Measurements from ENCODE around the gene MCCD1.
"Not testable (repeated sequence)": the region's sequence is repeated elsewhere in the genome, so short reads cannot be mapped to it uniquely, and the experiment has no call there.

MCCD1 gene

DNA sequence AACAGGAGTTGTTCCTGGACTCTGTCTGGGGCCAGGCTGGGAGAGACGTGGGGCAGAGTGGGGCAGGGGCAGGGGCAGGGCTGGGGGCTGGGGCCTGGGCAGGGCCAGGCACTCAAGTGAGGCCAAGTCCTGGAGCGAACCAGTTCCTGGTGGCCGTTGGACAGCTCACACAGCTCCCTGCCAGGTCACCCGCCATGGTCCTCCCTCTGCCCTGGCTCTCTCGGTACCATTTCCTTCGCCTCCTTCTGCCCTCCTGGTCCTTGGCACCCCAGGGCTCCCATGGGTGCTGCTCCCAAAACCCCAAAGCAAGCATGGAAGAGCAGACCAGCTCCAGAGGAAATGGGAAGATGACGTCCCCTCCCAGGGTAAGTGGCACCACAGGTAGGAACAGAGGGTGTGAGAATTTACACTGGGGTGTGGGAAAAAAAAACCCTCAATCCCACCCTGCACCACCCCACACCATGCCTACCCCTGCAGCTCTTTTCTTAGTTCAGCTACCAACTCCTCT is at the start of gene MCCD1:
Gene MCCD1, plus strand, starts transcription at position 142 of the 508 bp plus-strand sequence. Its CDS starts 53 bp downstream, at position 195.
- POLR2A ChIA-PET: interaction anchor here (1.1 to 2.2 kb wide), 4 partner anchors 11 to 33 kb away, joined by 3 to 13 read pairs (median 4); partner anchors contain the start of gene DDX39B
- CTCF ChIA-PET: interaction anchor here (0.6 to 3.1 kb wide), 3 partner anchors 10 to 70 kb away, joined by 3 to 13 read pairs (median 4); no protein-coding TSS in a partner anchor
- no peak for DNase-seq (ENCODE audit: low read depth, low spot score)
- no peak within 1 kb of the TSS for H3K4me3 ChIP-seq (ENCODE audit: low read depth, low read length)
- TF ChIP-seq CTCF (IDR thresholded peaks at IDR 0.05; ENCODE audit: insufficient read depth, low read length, missing control alignments): no peak

DNA sequence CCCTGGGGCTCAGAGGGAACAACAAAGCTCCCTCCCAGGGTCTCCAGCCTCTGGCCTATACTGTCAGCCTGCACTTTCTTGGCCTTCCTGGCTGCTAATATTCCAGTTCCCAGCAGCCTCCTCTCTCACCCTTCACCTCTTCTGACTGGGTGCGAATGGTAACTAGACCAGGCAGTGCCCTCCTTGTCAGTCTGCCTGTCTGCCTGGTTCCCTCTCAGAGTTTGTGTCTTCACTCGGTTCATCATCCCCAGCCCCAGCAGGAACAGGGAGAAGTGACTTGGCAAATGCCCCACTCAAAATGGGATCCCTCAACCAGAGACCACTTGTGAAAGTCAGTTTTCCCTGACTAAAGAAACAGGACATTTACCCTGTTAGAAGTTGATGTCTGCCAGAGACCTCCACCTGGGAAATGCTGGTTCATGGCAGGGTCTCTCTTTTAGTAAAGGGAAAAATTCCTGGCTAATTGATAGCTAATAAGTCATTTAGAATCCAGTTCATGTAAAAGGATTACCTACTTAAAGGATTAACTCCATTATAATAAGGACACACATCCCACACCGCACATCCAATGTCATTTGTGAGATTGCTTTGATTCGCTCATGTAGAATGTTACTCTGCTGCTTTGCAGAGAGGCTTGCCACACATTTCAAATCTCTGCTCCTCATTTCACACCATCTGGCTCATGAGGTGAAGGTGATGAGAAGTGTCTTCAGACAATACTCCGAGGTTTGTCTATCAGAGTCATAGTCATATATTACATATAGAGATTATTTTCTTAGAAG is 49.4 kb upstream of the MCCD1 start:
- DNase-seq (ENCODE audit: low read depth, low spot score): no peak
- TF ChIP-seq CTCF (IDR thresholded peaks at IDR 0.05; ENCODE audit: insufficient read depth, low read length, missing control alignments): no peak
- no peak overlapping the region for H3K4me3 ChIP-seq (ENCODE audit: low read depth, low read length)
- ChIA-PET POLR2A (no interaction called here), CTCF (interaction anchor here (1.2 to 1.6 kb wide), 3 partner anchors 13 to 37 kb away, joined by 3 read pairs; no protein-coding TSS in a partner anchor)

DNA sequence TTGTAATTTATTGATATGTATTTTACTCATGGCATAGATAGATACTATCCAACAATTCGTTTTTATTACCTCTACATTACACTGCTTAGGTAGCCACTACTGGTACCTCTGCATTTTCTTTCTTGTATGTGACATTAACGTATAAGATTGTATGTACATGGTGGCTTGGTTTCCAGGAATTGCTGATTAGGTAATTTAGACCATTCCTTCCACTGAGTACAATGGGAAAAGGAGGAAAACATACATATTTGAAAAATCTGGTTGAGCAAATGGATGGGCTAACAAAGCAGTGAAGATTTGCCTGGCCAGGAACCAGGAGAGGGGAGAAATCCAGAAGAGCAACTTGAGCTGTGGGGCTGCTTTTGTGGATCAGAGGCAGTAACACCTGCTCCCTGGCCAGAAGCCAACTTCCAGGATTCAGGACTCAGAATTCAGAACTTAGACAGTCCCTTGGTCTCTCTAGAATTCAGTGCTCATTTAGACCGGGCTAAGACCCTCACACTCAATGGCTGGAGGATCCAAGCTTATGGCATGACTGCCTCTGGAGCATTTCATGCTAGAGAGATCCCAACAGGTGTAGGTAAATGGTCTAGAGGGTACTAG is 48.7 kb upstream of the MCCD1 start:
- no peak for DNase-seq (ENCODE audit: low read depth, low spot score)
- H3K4me3 ChIP-seq (ENCODE audit: low read depth, low read length): no peak overlapping the region
- no peak for TF ChIP-seq CTCF (IDR thresholded peaks at IDR 0.05; ENCODE audit: insufficient read depth, low read length, missing control alignments)
- CTCF ChIA-PET: interaction anchor here (0.7 to 1.3 kb wide), 3 partner anchors 13 to 86 kb away, joined by 3 read pairs; no protein-coding TSS in a partner anchor
- POLR2A ChIA-PET: no interaction called here

DNA sequence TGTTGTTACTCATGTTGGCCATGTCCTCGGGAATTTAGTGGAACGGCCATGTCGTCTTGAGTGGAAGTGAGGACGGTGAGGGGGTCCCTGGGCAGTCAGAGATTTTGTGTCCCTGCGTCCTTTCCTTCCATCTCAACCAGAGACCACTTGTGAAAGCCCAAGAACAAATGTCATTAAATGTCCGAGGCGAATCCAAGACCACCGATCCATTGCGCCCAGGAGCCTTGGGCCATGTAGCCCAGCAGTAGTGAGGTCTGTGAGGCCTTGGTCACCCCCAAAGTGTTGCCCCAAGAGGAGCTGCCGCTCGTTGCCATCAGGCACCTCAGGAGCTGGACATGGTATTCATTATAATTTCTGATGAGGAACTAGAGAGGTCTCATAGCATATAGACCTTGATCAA is 48.2 kb upstream of the MCCD1 start:
- DNase-seq (ENCODE audit: low read depth, low spot score): no peak
- no peak for TF ChIP-seq CTCF (IDR thresholded peaks at IDR 0.05; ENCODE audit: insufficient read depth, low read length, missing control alignments)
- CTCF ChIA-PET: interaction anchor here (0.7 to 1.3 kb wide), 3 partner anchors 13 to 86 kb away, joined by 3 read pairs; no protein-coding TSS in a partner anchor
- POLR2A ChIA-PET: no interaction called here
- H3K4me3 ChIP-seq (ENCODE audit: low read depth, low read length): no peak overlapping the region

- no peak for TF ChIP-seq CTCF (IDR thresholded peaks at IDR 0.05; ENCODE audit: insufficient read depth, low read length, missing control alignments)
- CTCF ChIA-PET: interaction anchor here (0.7 to 1.5 kb wide), 7 partner anchors 9 to 115 kb away, joined by 3 to 9 read pairs (median 4); no protein-coding TSS in a partner anchor
- no peak overlapping the region for H3K4me3 ChIP-seq (ENCODE audit: low read depth, low read length)
- POLR2A ChIA-PET: no interaction called here
- DNase-seq (ENCODE audit: low read depth, low spot score): no peak
Observed at GRCh38 chr6:31483392-31483791, 45.4 kb upstream of the MCCD1 start.

DNA sequence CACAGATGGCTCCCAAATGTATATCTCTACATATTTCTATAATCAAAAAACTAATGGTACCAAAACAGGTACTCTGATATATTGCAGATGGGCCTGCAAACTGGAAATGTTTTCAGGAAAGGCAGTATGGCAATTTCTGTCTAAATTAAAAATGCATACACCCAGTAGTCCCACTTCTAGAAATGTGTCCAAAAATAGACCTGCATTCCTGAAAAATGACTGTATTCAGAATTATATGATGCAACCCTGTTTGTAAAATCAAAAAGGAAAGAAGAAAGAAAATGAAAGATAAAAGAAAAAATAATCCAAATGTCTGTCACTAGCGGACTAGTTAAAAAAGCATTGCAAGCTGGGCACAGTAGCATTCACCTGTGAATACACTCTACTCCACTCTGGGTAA is 43.7 kb upstream of the MCCD1 start:
- CTCF ChIA-PET: interaction anchor here (0.8 kb wide), 1 partner anchor 90 kb away, joined by 3 read pairs; no protein-coding TSS in a partner anchor
- no peak for TF ChIP-seq CTCF (IDR thresholded peaks at IDR 0.05; ENCODE audit: insufficient read depth, low read length, missing control alignments)
- POLR2A ChIA-PET: no interaction called here
- DNase-seq (ENCODE audit: low read depth, low spot score): no peak
- H3K4me3 ChIP-seq (ENCODE audit: low read depth, low read length): no peak overlapping the region

DNA sequence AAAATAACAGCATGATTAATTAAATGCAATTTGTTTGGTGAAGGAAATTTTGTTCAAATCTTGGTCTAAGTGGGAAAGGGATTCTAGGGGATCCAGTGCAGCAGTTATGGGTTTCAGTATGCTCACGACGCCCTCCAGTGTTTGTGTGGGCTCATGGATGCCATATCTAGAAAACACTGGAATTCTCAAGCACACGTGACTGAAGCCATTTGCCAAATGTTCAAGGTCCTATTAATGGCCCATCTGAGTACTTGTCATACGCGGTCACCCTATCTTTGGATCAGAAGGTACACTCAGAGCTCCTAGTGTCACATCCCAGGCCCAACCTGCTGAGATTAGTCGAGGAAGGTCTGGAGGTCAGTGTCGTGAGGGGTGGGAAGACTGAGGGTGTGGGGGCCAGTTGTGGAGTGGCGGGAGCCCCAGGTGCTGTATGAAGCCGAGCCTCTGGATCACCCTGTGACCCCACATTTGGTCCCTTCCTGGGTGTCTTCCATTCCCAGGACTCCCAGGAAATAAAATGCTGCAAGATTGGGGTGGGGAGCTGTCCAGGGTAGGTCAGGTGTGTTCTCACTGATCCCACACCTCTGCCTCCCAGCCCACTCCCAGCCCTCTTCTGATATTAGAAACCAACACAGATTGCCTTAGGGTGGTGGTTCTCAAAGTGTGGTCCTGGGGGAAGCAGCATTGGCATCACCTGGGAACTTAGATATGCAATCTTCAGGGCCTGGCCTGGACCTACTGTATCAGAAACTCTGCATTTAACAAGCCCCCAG is 42.5 kb upstream of the MCCD1 start:
- H3K4me3 ChIP-seq (ENCODE audit: low read depth, low read length); DNase-seq (ENCODE audit: low read depth, low spot score); POLR2A ChIA-PET: not testable (repeated sequence)
- CTCF ChIA-PET: interaction anchor here (1.1 kb wide), 1 partner anchor 89 kb away, joined by 3 read pairs; no protein-coding TSS in a partner anchor

DNA sequence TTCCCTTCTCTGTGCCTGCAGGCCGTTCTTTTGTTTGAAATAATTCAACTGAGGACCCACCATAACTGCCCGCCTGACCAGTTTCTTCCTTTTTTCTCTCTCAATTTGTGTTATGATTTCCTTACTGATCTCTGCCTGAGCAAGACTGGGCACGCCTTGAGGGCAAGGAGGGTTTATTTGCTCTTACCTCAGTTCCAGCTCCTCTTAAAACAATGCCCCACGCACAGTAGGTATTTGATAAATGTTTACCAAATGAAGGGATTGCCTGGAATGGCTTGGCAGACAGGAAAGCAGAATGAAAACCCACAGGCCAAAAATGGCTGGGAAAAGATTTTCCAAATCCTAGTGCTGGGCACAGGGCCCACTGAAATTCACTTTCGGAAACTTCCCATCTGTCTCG is 41.1 kb upstream of the MCCD1 start:
- H3K4me3 ChIP-seq (ENCODE audit: low read depth, low read length); POLR2A ChIA-PET; DNase-seq (ENCODE audit: low read depth, low spot score): not testable (repeated sequence)
- CTCF ChIA-PET: interaction anchor here (1.3 kb wide), 1 partner anchor 112 kb away, joined by 4 read pairs; no protein-coding TSS in a partner anchor

All from AG04449 (cell line).